Stromal cell of bone marrow (primary cell): ENCODE results near the gene MRC2.
"Not testable (repeated sequence)": the region's sequence is repeated elsewhere in the genome, so short reads cannot be mapped to it uniquely, and the experiment has no call there.

Experiments
- DNase-seq: peaks from one replicate; pipeline ENCODE4 v3.0.0-alpha.2; 2012; ENCODE audit warnings: low read depth

Gene MRC2

GRCh38 chr17:62627219-62627903 is at the start of gene MRC2:
MRC2 (plus strand) TSS chr17:62627670; CDS start chr17:62627803, 133 bp downstream.
- DNase-seq = peak; percentile 64

- no peak for DNase-seq
Measured at GRCh38 chr17:62578757-62579487, 48.5 kb upstream of the MRC2 start.

- no peak for DNase-seq
Measured at GRCh38 chr17:62580947-62581346, 46.5 kb upstream of the MRC2 start.

- peak; percentile 49 for DNase-seq
Measured at GRCh38 chr17:62581764-62582163, 45.7 kb upstream of the MRC2 start.

GRCh38 chr17:62587554-62587953 is 39.9 kb upstream of the MRC2 start:
- no peak for DNase-seq

- DNase-seq = no peak
Measured at GRCh38 chr17:62588109-62588508, 39.4 kb upstream of the MRC2 start.

GRCh38 chr17:62591333-62591732 is 36.1 kb upstream of the MRC2 start:
- DNase-seq = peak; percentile 6

GRCh38 chr17:62591822-62592221 is 35.6 kb upstream of the MRC2 start:
- DNase-seq = not testable (repeated sequence)

GRCh38 chr17:62592341-62593099 is 35.0 kb upstream of the MRC2 start:
- no peak for DNase-seq

- no peak for DNase-seq
Measured at GRCh38 chr17:62595484-62595883, 32.0 kb upstream of the MRC2 start.

- DNase-seq = no peak
Measured at GRCh38 chr17:62596662-62597061, 30.8 kb upstream of the MRC2 start.

- no peak for DNase-seq
Measured at GRCh38 chr17:62597150-62597549, 30.3 kb upstream of the MRC2 start.

- peak; percentile 24 for DNase-seq
Measured at GRCh38 chr17:62597920-62598319, 29.6 kb upstream of the MRC2 start.

- DNase-seq = no peak
Measured at GRCh38 chr17:62599964-62600657, 27.4 kb upstream of the MRC2 start.

GRCh38 chr17:62600805-62601204 is 26.7 kb upstream of the MRC2 start:
- no peak for DNase-seq

- DNase-seq = peak; percentile 31
Measured at GRCh38 chr17:62601471-62601870, 26.0 kb upstream of the MRC2 start.

- DNase-seq = not testable (repeated sequence)
Measured at GRCh38 chr17:62603783-62604182, 23.7 kb upstream of the MRC2 start.

- DNase-seq = no peak
Measured at GRCh38 chr17:62605588-62605987, 21.9 kb upstream of the MRC2 start.

- no peak for DNase-seq
Measured at GRCh38 chr17:62611292-62611691, 16.2 kb upstream of the MRC2 start.

- no peak for DNase-seq
Measured at GRCh38 chr17:62611728-62612127, 15.7 kb upstream of the MRC2 start.

GRCh38 chr17:62612289-62612688 is 15.2 kb upstream of the MRC2 start:
- not testable (repeated sequence) for DNase-seq

GRCh38 chr17:62613095-62613494 is 14.4 kb upstream of the MRC2 start:
- not testable (repeated sequence) for DNase-seq
